ENCODE measurements around the gene LMAN1. TPM values are rescaled to one million over a fixed set of nuclear protein-coding genes. Genes with fewer than 3 reads are reported as not detected.

LMAN1 gene
- total and polyA plus RNA-seq, 4 experiments from 2014 or later: 36.3 to 59.6 (median 49.2) TPM

- intact Hi-C loops (cut with micrococcal nuclease): no loop called here
- Histone ChIP-seq H3K27me3 (ENCODE audit: insufficient read depth, low read length) (no peaks in the 10 kb centered on the region), H3K27ac (ENCODE audit: low read depth, low read length) (no peak overlapping the region), H3K9me3 (ENCODE audit: control insufficient read depth in 1 of 2, low read length in 2 of 2) (no peaks in the 10 kb centered on the region), H3K4me1 (ENCODE audit: insufficient read depth, low read length) (no peaks in the 10 kb centered on the region), H3K36me3 (ENCODE audit: insufficient read depth, low read length) (no peaks in the 10 kb centered on the region), H3K4me3 (ENCODE audit: low read length in 2 of 2) (no peak overlapping the region)
- Mint-ChIP-seq H3K4me1 (no peaks in the 10 kb centered on the region), H3K36me3 (no peaks in the 10 kb centered on the region), H3K27ac (no peak overlapping the region), H3K9me3 (no peaks in the 10 kb centered on the region), H3K27me3 (peaks cover 4 to 9% of the 10 kb centered on the region in 2 donors), H3K4me3 (no peak overlapping the region)
- no peak for DNase-seq
- ChIA-PET POLR2A (ENCODE audit: partially characterized antibody) (no interaction called here), CTCF (ENCODE audit: partially characterized antibody) (interaction anchor here (1.0 to 1.3 kb wide), 2 partner anchors 14 to 15 kb away, joined by 4 read pairs; no protein-coding TSS in a partner anchor)
These were observed 28.9 kb upstream of the LMAN1 start for GRCh38 chr18:59387687-59388565.

GRCh38 chr18:59386909-59387686 is 28.0 kb upstream of the LMAN1 start:
- H3K27me3 Mint-ChIP-seq: peaks cover 2 to 4% of the 10 kb centered on the region in 2 donors
- H3K27me3 ChIP-seq (ENCODE audit: insufficient read depth, low read length): no peaks in the 10 kb centered on the region
- H3K27ac ChIP-seq (ENCODE audit: low read depth, low read length): no peak overlapping the region
- intact Hi-C loops (cut with micrococcal nuclease): no loop called here
- no peaks in the 10 kb centered on the region for H3K4me1 Mint-ChIP-seq
- H3K4me3 ChIP-seq (ENCODE audit: low read length in 2 of 2): no peak overlapping the region
- POLR2A ChIA-PET (ENCODE audit: partially characterized antibody): no interaction called here
- CTCF ChIA-PET (ENCODE audit: partially characterized antibody): interaction anchor here (1.0 kb wide), 1 partner anchor 15 kb away, joined by 8 read pairs; no protein-coding TSS in a partner anchor
- H3K9me3 Mint-ChIP-seq: no peaks in the 10 kb centered on the region
- no peaks in the 10 kb centered on the region for H3K36me3 Mint-ChIP-seq
- DNase-seq: no peak
- no peak overlapping the region for H3K27ac Mint-ChIP-seq
- H3K9me3 ChIP-seq (ENCODE audit: control insufficient read depth in 1 of 2, low read length in 2 of 2): no peaks in the 10 kb centered on the region
- H3K4me3 Mint-ChIP-seq: no peak overlapping the region
- H3K36me3 ChIP-seq (ENCODE audit: insufficient read depth, low read length): no peaks in the 10 kb centered on the region
- no peaks in the 10 kb centered on the region for H3K4me1 ChIP-seq (ENCODE audit: insufficient read depth, low read length)

- H3K27me3 ChIP-seq (ENCODE audit: insufficient read depth, low read length): no peaks in the 10 kb centered on the region
- CTCF ChIA-PET (ENCODE audit: partially characterized antibody): interaction anchor here (3.1 kb wide), 1 partner anchor 17 kb away, joined by 11 read pairs; no protein-coding TSS in a partner anchor
- no peaks in the 10 kb centered on the region for H3K4me1 ChIP-seq (ENCODE audit: insufficient read depth, low read length)
- intact Hi-C loops (cut with micrococcal nuclease): no loop called here
- H3K27me3 Mint-ChIP-seq: peaks cover 6 to 8% of the 10 kb centered on the region in 2 donors
- H3K9me3 ChIP-seq (ENCODE audit: control insufficient read depth in 1 of 2, low read length in 2 of 2): no peaks in the 10 kb centered on the region
- H3K36me3 Mint-ChIP-seq: no peaks in the 10 kb centered on the region
- no peak overlapping the region for H3K4me3 ChIP-seq (ENCODE audit: low read length in 2 of 2)
- no peaks in the 10 kb centered on the region for H3K36me3 ChIP-seq (ENCODE audit: insufficient read depth, low read length)
- no peak overlapping the region for H3K27ac ChIP-seq (ENCODE audit: low read depth, low read length)
- no peak overlapping the region for H3K4me3 Mint-ChIP-seq
- POLR2A ChIA-PET (ENCODE audit: partially characterized antibody): no interaction called here
- H3K4me1 Mint-ChIP-seq: no peaks in the 10 kb centered on the region
- no peaks in the 10 kb centered on the region for H3K9me3 Mint-ChIP-seq
- DNase-seq: no peak
- no peak overlapping the region for H3K27ac Mint-ChIP-seq
These were observed 26.1 kb upstream of the LMAN1 start for GRCh38 chr18:59385191-59385590.

GRCh38 chr18:59383851-59384250 is 24.8 kb upstream of the LMAN1 start:
- DNase-seq: no peak
- peaks cover 12 to 16% of the 10 kb centered on the region in 2 donors for H3K27me3 Mint-ChIP-seq
- H3K27ac ChIP-seq (ENCODE audit: low read depth, low read length): no peak overlapping the region
- CTCF ChIA-PET (ENCODE audit: partially characterized antibody): interaction anchor here (0.7 to 3.1 kb wide), 2 partner anchors 15 to 18 kb away, joined by 3 to 11 read pairs; no protein-coding TSS in a partner anchor
- POLR2A ChIA-PET (ENCODE audit: partially characterized antibody): no interaction called here
- H3K4me1 Mint-ChIP-seq: no peaks in the 10 kb centered on the region
- H3K4me3 Mint-ChIP-seq: no peak overlapping the region
- H3K9me3 ChIP-seq (ENCODE audit: control insufficient read depth in 1 of 2, low read length in 2 of 2): no peaks in the 10 kb centered on the region
- H3K36me3 Mint-ChIP-seq: no peaks in the 10 kb centered on the region
- H3K4me3 ChIP-seq (ENCODE audit: low read length in 2 of 2): no peak overlapping the region
- no peaks in the 10 kb centered on the region for H3K27me3 ChIP-seq (ENCODE audit: insufficient read depth, low read length)
- H3K9me3 Mint-ChIP-seq: no peaks in the 10 kb centered on the region
- intact Hi-C loops (cut with micrococcal nuclease): no loop called here
- H3K4me1 ChIP-seq (ENCODE audit: insufficient read depth, low read length): no peaks in the 10 kb centered on the region
- no peak overlapping the region for H3K27ac Mint-ChIP-seq
- H3K36me3 ChIP-seq (ENCODE audit: insufficient read depth, low read length): no peaks in the 10 kb centered on the region

GRCh38 chr18:59382383-59382782 is 23.3 kb upstream of the LMAN1 start:
- Mint-ChIP-seq H3K36me3 (no peaks in the 10 kb centered on the region), H3K9me3 (no peaks in the 10 kb centered on the region), H3K27ac (no peak overlapping the region), H3K27me3 (peaks cover 14 to 27% of the 10 kb centered on the region in 2 donors), H3K4me1 (no peaks in the 10 kb centered on the region), H3K4me3 (no peak overlapping the region)
- no peaks in the 10 kb centered on the region for H3K4me1 ChIP-seq (ENCODE audit: insufficient read depth, low read length)
- no peak overlapping the region for H3K4me3 ChIP-seq (ENCODE audit: low read length in 2 of 2)
- H3K9me3 ChIP-seq (ENCODE audit: control insufficient read depth in 1 of 2, low read length in 2 of 2): no peaks in the 10 kb centered on the region
- H3K27me3 ChIP-seq (ENCODE audit: insufficient read depth, low read length): no peaks in the 10 kb centered on the region
- ChIA-PET POLR2A (ENCODE audit: partially characterized antibody) (no interaction called here), CTCF (ENCODE audit: partially characterized antibody) (no interaction called here)
- intact Hi-C loops (cut with micrococcal nuclease): no loop called here
- H3K36me3 ChIP-seq (ENCODE audit: insufficient read depth, low read length): no peaks in the 10 kb centered on the region
- no peak for DNase-seq
- H3K27ac ChIP-seq (ENCODE audit: low read depth, low read length): no peak overlapping the region

GRCh38 chr18:59381949-59382348 is 22.9 kb upstream of the LMAN1 start:
- CTCF ChIA-PET (ENCODE audit: partially characterized antibody): no interaction called here
- Mint-ChIP-seq H3K36me3 (no peaks in the 10 kb centered on the region), H3K27me3 (peaks cover 13 to 27% of the 10 kb centered on the region in 2 donors), H3K9me3 (no peaks in the 10 kb centered on the region), H3K4me1 (no peaks in the 10 kb centered on the region), H3K27ac (no peak overlapping the region), H3K4me3 (no peak overlapping the region)
- Histone ChIP-seq H3K9me3 (ENCODE audit: control insufficient read depth in 1 of 2, low read length in 2 of 2) (no peaks in the 10 kb centered on the region), H3K4me1 (ENCODE audit: insufficient read depth, low read length) (no peaks in the 10 kb centered on the region), H3K36me3 (ENCODE audit: insufficient read depth, low read length) (no peaks in the 10 kb centered on the region), H3K4me3 (ENCODE audit: low read length in 2 of 2) (no peak overlapping the region), H3K27me3 (ENCODE audit: insufficient read depth, low read length) (no peaks in the 10 kb centered on the region), H3K27ac (ENCODE audit: low read depth, low read length) (no peak overlapping the region)
- POLR2A ChIA-PET (ENCODE audit: partially characterized antibody): no interaction called here
- DNase-seq: no peak
- intact Hi-C loops (cut with micrococcal nuclease): no loop called here

GRCh38 chr18:59380706-59381105 is 21.6 kb upstream of the LMAN1 start:
- H3K27me3 ChIP-seq (ENCODE audit: insufficient read depth, low read length): no peaks in the 10 kb centered on the region
- ChIA-PET CTCF (ENCODE audit: partially characterized antibody) (interaction anchor here (0.7 kb wide), 1 partner anchor 1810 kb away, joined by 4 read pairs; no protein-coding TSS in a partner anchor), POLR2A (ENCODE audit: partially characterized antibody) (no interaction called here)
- Mint-ChIP-seq H3K27me3 (peaks cover 10 to 27% of the 10 kb centered on the region in 2 donors), H3K4me1 (no peaks in the 10 kb centered on the region), H3K4me3 (no peak overlapping the region), H3K9me3 (no peaks in the 10 kb centered on the region), H3K36me3 (no peaks in the 10 kb centered on the region), H3K27ac (no peak overlapping the region)
- H3K4me1 ChIP-seq (ENCODE audit: insufficient read depth, low read length): no peaks in the 10 kb centered on the region
- DNase-seq: no peak
- H3K36me3 ChIP-seq (ENCODE audit: insufficient read depth, low read length): no peaks in the 10 kb centered on the region
- H3K27ac ChIP-seq (ENCODE audit: low read depth, low read length): no peak overlapping the region
- H3K9me3 ChIP-seq (ENCODE audit: control insufficient read depth in 1 of 2, low read length in 2 of 2): no peaks in the 10 kb centered on the region
- H3K4me3 ChIP-seq (ENCODE audit: low read length in 2 of 2): no peak overlapping the region
- intact Hi-C loops (cut with micrococcal nuclease): no loop called here
